Testis (tissue), 2 donors: Measurements from ENCODE around the gene CCNE1.

Source experiments
- POLR2A ChIP-seq: fragments of 450-650 bp; IDR thresholded peaks from one replicate; pipeline ENCODE4 v1.6.1; 2017; ENCODE audit warnings: antibody characterized with exemption, mild to moderate bottlenecking, moderate library complexity
- TF ChIP-seq, protein P1 (sequence below), 3 experiments: fragments of 450-650 bp in 2 of 3; fragments of 200-600 bp in 1 of 3; sonication (generic) in 1 of 3; IDR thresholded peaks; one replicate each; pipeline ENCODE4 v1.5.1; 2016 to 2019; ENCODE audit warnings: antibody characterized with exemption in 3 of 3, mild to moderate bottlenecking in 2 of 3, moderate library complexity in 1 of 3

DNA sequence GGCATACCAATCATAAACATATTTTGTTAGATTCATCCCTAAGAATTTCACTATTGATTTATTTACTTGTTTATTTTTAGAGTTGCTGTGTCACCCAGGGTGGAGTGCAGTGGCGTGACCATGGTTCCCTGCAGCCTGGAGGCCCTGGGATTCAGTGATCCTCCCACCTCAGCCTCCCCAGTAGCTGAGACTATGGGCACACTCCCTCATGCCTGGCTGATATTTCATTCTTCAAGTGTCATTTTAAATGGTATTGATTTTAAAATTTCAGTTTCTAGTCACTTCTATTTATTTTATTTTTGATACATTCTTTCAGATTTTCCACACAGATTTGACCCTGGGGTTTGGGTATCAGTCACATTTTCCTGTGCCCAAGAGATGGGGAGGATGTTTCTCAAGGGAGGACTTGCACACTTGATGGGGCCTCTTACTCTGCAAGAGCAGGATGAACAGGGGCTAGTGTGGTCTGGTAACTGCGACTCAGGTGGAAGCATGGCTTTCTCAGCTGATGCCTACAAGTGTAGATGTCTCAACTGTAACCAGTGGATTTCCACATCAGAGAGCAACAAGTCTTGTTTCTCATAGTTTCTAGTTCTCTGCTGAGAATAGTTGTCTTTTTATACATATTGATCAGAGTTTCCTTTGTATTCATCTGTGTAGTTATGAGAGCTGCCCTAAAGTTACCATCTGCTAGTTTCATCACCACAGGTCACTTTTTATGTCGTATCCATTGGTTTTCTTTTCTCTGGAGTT, 40.2 kb downstream of the CCNE1 start:
- TF ChIP-seq, protein P1, sequence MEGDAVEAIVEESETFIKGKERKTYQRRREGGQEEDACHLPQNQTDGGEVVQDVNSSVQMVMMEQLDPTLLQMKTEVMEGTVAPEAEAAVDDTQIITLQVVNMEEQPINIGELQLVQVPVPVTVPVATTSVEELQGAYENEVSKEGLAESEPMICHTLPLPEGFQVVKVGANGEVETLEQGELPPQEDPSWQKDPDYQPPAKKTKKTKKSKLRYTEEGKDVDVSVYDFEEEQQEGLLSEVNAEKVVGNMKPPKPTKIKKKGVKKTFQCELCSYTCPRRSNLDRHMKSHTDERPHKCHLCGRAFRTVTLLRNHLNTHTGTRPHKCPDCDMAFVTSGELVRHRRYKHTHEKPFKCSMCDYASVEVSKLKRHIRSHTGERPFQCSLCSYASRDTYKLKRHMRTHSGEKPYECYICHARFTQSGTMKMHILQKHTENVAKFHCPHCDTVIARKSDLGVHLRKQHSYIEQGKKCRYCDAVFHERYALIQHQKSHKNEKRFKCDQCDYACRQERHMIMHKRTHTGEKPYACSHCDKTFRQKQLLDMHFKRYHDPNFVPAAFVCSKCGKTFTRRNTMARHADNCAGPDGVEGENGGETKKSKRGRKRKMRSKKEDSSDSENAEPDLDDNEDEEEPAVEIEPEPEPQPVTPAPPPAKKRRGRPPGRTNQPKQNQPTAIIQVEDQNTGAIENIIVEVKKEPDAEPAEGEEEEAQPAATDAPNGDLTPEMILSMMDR (IDR thresholded peaks at IDR 0.05): no peak
- TF ChIP-seq POLR2A: no peak
